Neuron (in vitro differentiated cells): ENCODE measurements around the gene SETBP1.
"Not testable (repeated sequence)": the region's sequence is repeated elsewhere in the genome, so short reads cannot be mapped to it uniquely, and the experiment has no call there.

Source experiments
- H2AFZ ChIP-seq: one replicate; pipeline ENCODE4 v1.6.1; 2013; ENCODE audit warnings: low read depth, mild to moderate bottlenecking, inconsistent platforms, low read length, moderate library complexity
- H3K27me3 ChIP-seq: one replicate; pipeline ENCODE4 v1.6.1; 2013; ENCODE audit warnings: low read length; ENCODE audit not compliant: insufficient read depth
- H3K36me3 ChIP-seq: one replicate; pipeline ENCODE4 v1.6.1; 2013; ENCODE audit warnings: low read length; ENCODE audit not compliant: insufficient read depth
- H3K4me1 ChIP-seq: one replicate; pipeline ENCODE4 v1.6.1; 2013; ENCODE audit warnings: low read length; ENCODE audit not compliant: insufficient read depth
- H3K4me3 ChIP-seq: 2 replicates; pipeline ENCODE4 v1.5.1; 2013; ENCODE audit warnings: mild to moderate bottlenecking, low read length, moderate library complexity
- H3K9me3 ChIP-seq: one replicate; pipeline ENCODE4 v1.6.1; 2013; ENCODE audit warnings: low read length

The SETBP1 gene

DNA sequence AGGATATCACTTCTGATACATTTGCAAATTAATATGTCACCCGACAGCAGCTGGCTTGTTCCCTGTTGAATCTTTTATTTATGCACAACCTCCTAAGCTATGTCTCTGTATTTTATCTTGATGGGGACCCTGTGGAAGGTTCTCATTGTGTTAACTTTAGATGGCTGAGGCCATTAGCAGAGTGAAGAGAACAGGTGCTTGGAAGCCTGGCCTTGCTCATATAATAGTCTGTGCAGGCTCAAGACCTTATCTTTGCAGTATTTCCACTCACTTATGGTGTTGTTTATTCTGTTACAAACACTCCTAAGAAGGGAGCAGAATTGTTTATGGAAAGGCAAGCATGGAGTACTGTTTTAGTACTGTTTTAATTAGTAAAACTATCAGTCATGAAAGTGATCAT lies 107.6 kb downstream of the SETBP1 start:
- H3K4me1 ChIP-seq, result peaks cover 33% of the 10 kb centered on the region
- H3K4me3 ChIP-seq, result no peak overlapping the region

DNA sequence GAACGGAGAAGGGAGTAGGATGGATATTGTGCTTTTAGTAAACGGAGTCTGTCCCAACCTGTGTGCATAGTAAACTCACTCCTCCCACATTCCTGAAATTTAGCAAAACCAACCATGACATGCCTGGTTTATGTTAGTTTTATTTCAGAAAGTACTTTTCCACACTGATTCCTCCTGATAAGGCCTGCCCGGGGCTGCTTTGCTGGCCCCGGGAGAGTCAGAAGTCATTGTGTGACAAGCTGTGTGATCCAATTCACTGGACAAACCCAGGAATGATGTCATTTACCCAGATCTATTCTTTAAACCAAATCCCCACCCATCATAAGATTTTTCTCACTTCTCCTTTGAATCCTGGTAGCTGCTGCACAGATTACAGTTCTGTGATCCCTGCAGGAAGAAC lies 109.0 kb downstream of the SETBP1 start:
- Histone ChIP-seq H3K36me3 (no peaks in the 10 kb centered on the region), H3K27me3 (no peaks in the 10 kb centered on the region), H2AFZ (no peak overlapping the region), H3K4me3 (no peak overlapping the region), H3K4me1 (peaks cover 22% of the 10 kb centered on the region), H3K9me3 (no peaks in the 10 kb centered on the region)

More for the DNA sequence above, 107.6 kb downstream of the SETBP1 start:
- Histone ChIP-seq H3K9me3 (no peaks in the 10 kb centered on the region), H3K27me3 (no peaks in the 10 kb centered on the region), H3K36me3 (no peaks in the 10 kb centered on the region), H2AFZ (no peak overlapping the region)

DNA sequence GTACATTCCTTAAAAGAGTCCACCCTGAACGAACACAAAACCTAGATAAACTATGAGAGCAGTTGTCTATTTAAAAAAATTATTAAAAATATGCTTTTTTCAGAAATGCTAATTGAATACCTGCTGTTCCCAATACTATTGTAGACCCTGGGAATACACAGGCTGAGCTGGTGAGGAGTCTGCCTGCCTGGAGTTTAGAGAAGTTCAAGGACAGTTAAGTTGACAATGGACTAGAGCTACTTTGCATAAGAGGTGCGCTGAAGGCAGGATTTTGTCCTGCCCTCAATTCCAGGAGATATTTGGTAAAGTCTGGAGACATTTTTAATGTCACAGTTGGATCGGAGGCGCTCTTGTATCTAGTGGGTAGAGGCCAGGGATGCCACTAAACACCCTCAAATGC lies 110.2 kb downstream of the SETBP1 start:
- Histone ChIP-seq H3K36me3 (peaks cover 2% of the 10 kb centered on the region), H2AFZ (no peak overlapping the region), H3K27me3 (no peaks in the 10 kb centered on the region), H3K4me3 (no peak overlapping the region), H3K4me1 (peaks cover 22% of the 10 kb centered on the region), H3K9me3 (no peaks in the 10 kb centered on the region)

DNA sequence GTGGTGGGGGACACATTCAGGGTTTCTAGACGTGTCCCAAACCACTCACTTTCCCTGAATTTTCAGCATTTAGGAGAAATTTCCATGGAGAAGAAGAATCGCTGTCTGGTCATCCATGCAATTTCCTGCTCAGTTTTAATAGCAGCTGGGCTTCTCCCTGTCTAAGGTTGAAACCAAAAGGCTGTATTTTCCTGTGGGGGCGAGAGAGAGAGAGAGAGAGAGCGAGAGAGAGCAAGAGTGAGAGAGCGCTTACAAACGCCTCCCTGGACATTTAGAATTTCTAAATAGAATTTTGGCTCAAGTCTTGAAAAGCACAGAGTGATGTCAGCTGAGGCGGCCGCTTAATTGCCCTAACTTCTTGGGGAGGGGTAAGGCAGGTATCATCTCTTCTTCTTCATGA lies 110.8 kb downstream of the SETBP1 start:
- Histone ChIP-seq H2AFZ (no peak overlapping the region), H3K4me3 (no peak overlapping the region), H3K36me3 (peaks cover 2% of the 10 kb centered on the region), H3K9me3 (no peaks in the 10 kb centered on the region), H3K27me3 (no peaks in the 10 kb centered on the region), H3K4me1 (peaks cover 25% of the 10 kb centered on the region)

DNA sequence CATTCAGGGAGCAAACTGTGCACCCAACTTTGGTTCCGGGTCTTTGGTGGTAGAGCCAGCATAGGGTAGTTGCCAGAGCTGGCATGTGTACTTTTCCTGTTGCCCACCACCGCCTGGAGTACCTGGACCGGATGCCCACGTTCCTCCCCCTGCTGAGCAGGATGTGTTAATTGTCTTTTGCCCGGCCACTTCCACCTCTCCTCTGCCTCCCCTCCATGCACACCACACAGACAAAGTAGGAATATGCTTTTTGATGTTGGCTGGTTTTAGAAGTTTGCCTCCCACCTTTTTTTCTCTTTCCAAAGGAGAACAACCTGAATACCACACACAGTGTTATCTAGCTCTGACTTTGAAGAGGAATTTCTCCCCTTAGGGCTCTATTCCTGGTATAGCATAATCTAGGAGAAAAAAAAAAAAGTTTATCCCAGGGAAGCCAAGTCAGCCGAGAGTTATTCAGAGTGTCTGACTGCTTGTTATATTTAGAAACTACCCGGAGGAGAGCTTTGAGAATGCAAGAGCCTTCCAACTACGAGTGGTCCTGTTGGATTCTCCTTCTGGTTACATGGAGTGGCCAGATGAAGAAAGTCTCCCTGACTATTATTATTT lies 111.9 kb downstream of the SETBP1 start:
- peaks cover 2% of the 10 kb centered on the region for H3K36me3 ChIP-seq
- peaks cover 29% of the 10 kb centered on the region for H3K4me1 ChIP-seq
- no peaks in the 10 kb centered on the region for H3K9me3 ChIP-seq
- no peak overlapping the region for H2AFZ ChIP-seq
- H3K4me3 ChIP-seq, result no peak overlapping the region
- H3K27me3 ChIP-seq, result no peaks in the 10 kb centered on the region

DNA sequence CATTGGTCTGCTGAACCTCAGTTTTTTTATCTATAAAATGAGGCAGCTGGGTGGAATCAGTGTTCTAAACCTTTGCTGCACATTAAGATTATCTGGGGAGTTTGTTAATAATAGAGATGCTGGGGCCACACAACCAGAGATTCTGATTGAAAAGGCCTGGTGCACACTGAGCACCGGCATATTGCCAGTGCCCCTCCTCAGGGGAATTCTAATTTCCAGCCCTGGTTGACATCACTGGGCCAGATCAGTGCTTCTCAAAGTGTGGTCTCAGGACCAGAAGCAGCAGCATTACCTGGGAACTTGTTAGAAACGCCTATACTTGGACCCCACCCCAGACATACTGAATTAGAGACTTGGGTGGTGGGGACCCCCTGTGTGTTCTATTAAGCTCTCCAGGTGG lies 112.5 kb downstream of the SETBP1 start:
- no peaks in the 10 kb centered on the region for H3K9me3 ChIP-seq
- no peak overlapping the region for H2AFZ ChIP-seq
- peaks cover 7% of the 10 kb centered on the region for H3K36me3 ChIP-seq
- peaks cover 29% of the 10 kb centered on the region for H3K4me1 ChIP-seq
- no peak overlapping the region for H3K4me3 ChIP-seq
- H3K27me3 ChIP-seq, result no peaks in the 10 kb centered on the region

DNA sequence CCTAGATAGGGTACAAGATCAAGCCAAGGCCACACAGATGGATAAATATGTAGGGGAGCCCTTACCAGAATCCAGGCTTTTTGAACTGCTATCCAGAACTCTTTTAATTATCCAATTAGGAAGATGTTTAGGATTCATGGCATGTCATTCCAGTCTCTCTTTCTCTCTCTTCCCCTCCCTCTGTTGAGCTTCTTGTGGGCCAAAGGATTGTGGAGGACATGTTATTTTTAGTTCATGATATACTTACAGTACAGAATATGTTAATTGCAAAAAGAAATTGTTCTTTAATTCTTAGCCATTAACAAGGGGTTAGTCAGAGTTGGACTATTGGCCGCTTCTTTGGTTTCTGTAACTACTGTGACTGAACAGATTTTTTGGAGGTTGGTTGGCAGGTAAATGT lies 113.0 kb downstream of the SETBP1 start:
- Histone ChIP-seq H3K4me1 (peaks cover 29% of the 10 kb centered on the region), H2AFZ (no peak overlapping the region), H3K36me3 (peaks cover 12% of the 10 kb centered on the region), H3K4me3 (no peak overlapping the region), H3K9me3 (no peaks in the 10 kb centered on the region), H3K27me3 (no peaks in the 10 kb centered on the region)

DNA sequence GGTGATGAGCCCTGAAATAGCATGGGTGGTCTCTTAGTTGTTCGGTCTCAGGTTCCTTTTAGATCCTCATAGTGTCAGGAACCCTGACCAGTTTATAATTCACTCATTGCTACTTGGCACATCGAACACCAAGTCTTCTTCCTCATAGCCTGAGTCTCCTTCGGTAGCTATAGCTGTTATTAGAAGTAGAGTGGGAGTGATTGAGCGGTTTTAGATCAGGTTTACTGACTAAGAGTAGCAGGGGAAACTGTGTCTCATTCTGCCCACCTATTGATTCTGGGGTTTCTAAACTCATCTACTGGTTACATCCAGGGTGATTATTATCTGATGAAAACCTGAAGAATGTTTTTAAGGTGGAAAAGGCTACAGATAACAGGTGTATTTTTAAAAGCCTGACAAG lies 114.6 kb downstream of the SETBP1 start:
- peaks cover 16% of the 10 kb centered on the region for H3K4me1 ChIP-seq
- no peaks in the 10 kb centered on the region for H3K27me3 ChIP-seq
- peaks cover 19% of the 10 kb centered on the region for H3K36me3 ChIP-seq
- H3K9me3 ChIP-seq, result no peaks in the 10 kb centered on the region
- H2AFZ ChIP-seq, result no peak overlapping the region
- no peak overlapping the region for H3K4me3 ChIP-seq

DNA sequence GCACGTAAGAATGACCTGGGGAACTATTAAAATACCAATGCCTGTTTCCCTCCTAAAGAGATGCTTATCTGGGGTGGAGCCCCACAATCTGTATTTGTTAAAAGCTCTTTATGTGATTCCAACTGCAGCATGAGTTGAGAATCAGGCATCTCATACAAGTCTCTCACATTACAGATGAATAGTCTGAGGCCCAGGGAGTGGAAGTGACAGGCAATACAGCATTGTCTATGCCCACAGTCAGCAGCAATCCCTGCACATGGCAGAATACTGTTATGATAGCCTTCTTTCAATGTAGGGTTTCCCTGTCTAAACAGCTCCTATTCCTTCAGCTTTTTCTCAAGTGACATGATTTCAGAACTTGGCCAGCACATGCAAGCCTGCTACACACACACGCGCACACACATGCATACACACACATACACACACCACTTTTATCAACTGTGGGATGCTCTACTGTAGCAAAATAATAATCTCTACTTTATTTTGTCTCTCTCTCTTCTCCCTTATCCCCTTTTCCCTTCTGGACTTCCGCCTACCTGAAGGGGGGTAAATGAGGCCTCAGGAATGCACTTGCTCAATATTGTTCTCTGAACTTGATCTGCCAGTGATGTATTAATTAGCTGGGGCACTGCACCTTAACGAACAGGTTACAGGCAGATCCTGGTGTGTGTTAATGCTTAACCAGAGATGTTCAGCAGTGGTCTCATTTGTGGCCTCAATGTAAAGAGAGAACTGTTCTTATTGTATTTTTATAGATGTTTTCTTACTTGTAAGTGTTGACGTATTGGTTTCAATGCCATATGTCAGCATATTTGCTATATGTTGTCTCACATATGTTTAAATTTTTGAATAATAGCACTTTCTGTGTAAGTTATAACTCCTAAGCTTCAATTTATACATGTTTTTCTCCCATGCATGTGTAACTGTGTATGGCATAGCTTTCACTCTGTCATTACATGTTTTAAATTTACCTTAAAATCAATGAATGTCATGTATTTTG lies 116.0 kb downstream of the SETBP1 start:
- H3K27me3 ChIP-seq, result no peaks in the 10 kb centered on the region
- no peaks in the 10 kb centered on the region for H3K9me3 ChIP-seq
- H3K4me1 ChIP-seq, result peaks cover 9% of the 10 kb centered on the region
- no peak overlapping the region for H2AFZ ChIP-seq
- H3K4me3 ChIP-seq, result no peak overlapping the region
- peaks cover 24% of the 10 kb centered on the region for H3K36me3 ChIP-seq

DNA sequence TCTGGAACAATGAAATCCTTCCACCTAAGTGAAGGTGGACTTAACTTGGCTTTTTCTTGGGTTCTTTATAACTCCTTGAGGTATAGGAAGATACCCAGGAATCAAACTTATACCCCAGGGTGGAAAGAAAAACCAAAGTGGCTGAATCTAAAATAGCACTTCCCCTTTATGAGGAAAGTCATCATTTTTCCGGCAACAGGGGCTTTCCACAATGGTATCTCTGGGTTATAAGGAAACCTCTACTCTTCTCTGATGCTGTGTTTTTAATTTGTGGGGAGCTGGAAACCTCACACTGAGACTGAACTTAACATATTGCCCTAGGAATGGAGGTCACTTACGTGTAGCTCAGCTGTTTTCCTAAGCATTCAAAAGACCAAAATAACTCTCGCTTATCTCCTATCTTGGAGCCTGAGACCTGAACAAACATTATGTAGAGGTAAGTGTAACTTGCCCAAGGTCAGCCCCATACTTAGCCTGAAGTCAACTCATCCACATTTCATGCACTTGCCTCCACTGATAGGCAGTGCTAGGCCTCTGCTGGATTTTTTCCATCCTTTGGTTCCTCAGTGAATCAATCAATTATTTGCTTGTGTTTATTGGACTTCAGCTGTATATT lies 117.9 kb downstream of the SETBP1 start:
- H3K9me3 ChIP-seq, result no peaks in the 10 kb centered on the region

DNA sequence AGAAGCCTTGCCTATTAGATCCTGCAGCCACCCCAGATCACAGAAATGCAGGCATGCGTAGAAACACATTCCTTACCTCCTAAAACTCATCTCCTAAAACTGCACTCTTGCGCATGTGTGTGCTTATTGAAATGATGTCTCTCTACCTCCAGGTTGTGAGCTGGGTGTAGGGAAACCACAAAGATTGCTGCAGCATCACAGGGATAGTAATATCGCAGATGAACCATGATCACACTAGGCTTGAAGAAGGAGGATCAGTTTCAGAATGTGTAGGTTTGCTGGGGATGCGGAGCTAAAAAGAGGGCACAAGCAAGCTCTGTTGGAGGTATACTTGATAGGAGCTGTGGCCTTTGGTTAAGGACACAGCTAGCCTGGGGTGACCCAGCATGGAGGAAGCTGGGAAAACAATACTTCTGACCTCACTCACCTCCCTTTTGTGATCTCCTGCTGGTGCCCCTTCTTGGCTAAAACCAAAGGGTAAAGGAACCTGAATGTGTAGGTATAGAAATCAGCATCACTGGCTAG lies 118.8 kb downstream of the SETBP1 start:
- Histone ChIP-seq H3K36me3 (peaks cover 30% of the 10 kb centered on the region), H3K27me3 (no peaks in the 10 kb centered on the region), H2AFZ (no peak overlapping the region), H3K9me3 (no peaks in the 10 kb centered on the region), H3K4me3 (no peak overlapping the region), H3K4me1 (peaks cover 24% of the 10 kb centered on the region)

More for the DNA sequence above, 117.9 kb downstream of the SETBP1 start:
- Histone ChIP-seq H3K4me1 (peaks cover 24% of the 10 kb centered on the region), H3K27me3 (no peaks in the 10 kb centered on the region), H3K4me3 (no peak overlapping the region), H2AFZ (no peak overlapping the region), H3K36me3 (peaks cover 30% of the 10 kb centered on the region)

DNA sequence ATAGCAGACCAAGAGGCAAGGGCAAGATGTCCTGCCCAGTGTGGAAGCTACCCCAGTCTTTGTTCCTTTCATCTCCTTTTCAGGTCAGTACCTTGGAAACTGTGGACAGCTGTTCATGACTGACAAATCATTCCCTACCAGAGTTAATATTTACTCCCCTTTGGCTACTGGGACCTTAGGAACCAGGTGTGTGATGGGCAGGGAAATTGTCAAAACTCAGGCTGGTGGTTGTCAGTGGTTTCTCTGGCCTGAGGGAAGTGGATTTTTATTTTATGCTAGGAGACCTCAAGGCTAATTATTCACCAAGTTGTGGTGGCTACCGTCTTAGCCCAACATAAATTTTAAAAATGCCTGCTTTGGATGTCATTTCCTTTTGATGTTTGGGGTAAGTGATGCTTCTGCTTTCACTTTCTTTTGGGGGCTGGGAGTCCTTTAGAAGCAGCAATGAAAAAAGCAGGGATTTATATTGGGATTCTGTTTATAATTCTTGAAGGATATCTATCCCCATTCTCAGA lies 119.3 kb downstream of the SETBP1 start:
- Histone ChIP-seq H3K4me3 (no peak overlapping the region), H3K27me3 (no peaks in the 10 kb centered on the region), H3K4me1 (peaks cover 24% of the 10 kb centered on the region), H2AFZ (no peak overlapping the region), H3K9me3 (no peaks in the 10 kb centered on the region), H3K36me3 (peaks cover 30% of the 10 kb centered on the region)

DNA sequence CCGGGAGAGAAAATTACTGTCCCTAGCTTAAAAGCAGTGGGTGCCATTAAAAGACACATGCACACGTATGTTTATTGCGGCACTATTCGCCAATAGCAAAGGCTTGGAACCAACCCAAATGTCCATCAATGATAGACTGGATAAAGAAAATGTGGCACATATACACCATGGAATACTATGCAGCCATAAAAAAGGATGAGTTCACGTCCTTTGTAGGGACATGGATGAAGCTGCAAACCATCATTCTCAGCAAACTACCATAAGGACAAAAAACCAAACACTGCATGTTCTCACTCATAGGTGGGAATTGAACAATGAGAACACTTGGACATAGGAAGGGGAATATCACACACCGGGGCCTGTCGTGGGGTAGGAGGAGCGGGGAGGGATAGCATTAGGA lies 120.1 kb downstream of the SETBP1 start:
- Histone ChIP-seq H3K4me1 (peaks cover 24% of the 10 kb centered on the region), H3K36me3 (peaks cover 28% of the 10 kb centered on the region)
- H3K27me3 ChIP-seq, H3K4me3 ChIP-seq, H2AFZ ChIP-seq, H3K9me3 ChIP-seq: not testable (repeated sequence)
